Right lobe of liver (tissue), 4 donors: ENCODE data around the gene RTP3.

Experiments
- CTCF ChIP-seq, 4 donors: fragments of 200-600 bp in 3 of 4; fragments of 450-650 bp in 1 of 4; IDR thresholded peaks; one replicate each; pipeline versions ENCODE4 v1.5.1 to v1.8.0; 2016 to 2022; ENCODE audit warnings: antibody characterized with exemption in 4 of 4, mild to moderate bottlenecking in 2 of 4
- POLR2A ChIP-seq: fragments of 450-650 bp; IDR thresholded peaks from one replicate; pipeline ENCODE4 v1.6.1; 2017; ENCODE audit warnings: antibody characterized with exemption, mild to moderate bottlenecking
- donor health status: DM: no; HTN: no; CAD: no.
- donor health status: DM: no; HTN: no; CAD: no.
- donor health status: DM: no; HTN: yes; CAD: no.

- TF ChIP-seq CTCF (IDR thresholded peaks at IDR 0.05) (no peak), POLR2A (no peak)
Observed at GRCh38 chr3:46477756-46478155, 20.0 kb upstream of the RTP3 start.
